ENCODE measurements around the gene BCAS3. TPM values are rescaled to one million over a fixed set of nuclear protein-coding genes. Genes with fewer than 3 reads are reported as not detected.
"Not testable (repeated sequence)": the region's sequence is repeated elsewhere in the genome, so short reads cannot be mapped to it uniquely, and the experiment has no call there.

BCAS3 gene
- total and polyA plus RNA-seq, 10 donors = 3.7 to 56.0 (median 42.3) TPM

- Histone ChIP-seq H3K36me3 (no peaks in the 10 kb centered on the region), H3K4me1 (no peaks in the 10 kb centered on the region), H3K27me3 (replicated peaks in 1 of 7) (peaks cover 0 to 53% (median 16%) of the 10 kb centered on the region in 7 donors), H3K4me3 (no peak overlapping the region), H3K9me3 (no peaks in the 10 kb centered on the region), H3K27ac (no peak overlapping the region)
- TF ChIP-seq POLR2A (IDR thresholded peaks at IDR 0.05) = no peak
- no peak for TF ChIP-seq POLR2AphosphoS5 (IDR thresholded peaks at IDR 0.05)
- TF ChIP-seq CTCF (IDR thresholded peaks at IDR 0.05 in 8 of 11, conservative IDR thresholded peaks at IDR 0.05 in 3 of 11) = no peak
- intact Hi-C loops (cut with DNase I; ENCODE audit: low total_unique reads) = no loop called here
- no peak for DNase-seq
- 82 to 89% (median 86%) methylated on average over 10 of the region's 10 CpGs for WGBS, 5 donors
Measured at GRCh38 chr17:61426482-61427304, 749.0 kb downstream of the BCAS3 start.

- DNase-seq = no peak
- H3K27ac ChIP-seq = no peak overlapping the region
- no peaks in the 10 kb centered on the region for H3K9me3 ChIP-seq
- no peaks in the 10 kb centered on the region for H3K4me1 ChIP-seq
- TF ChIP-seq CTCF (IDR thresholded peaks at IDR 0.05 in 8 of 11, conservative IDR thresholded peaks at IDR 0.05 in 3 of 11) (no peak), POLR2AphosphoS5 (IDR thresholded peaks at IDR 0.05) (no peak), POLR2A (IDR thresholded peaks at IDR 0.05) (no peak)
- no peaks in the 10 kb centered on the region for H3K36me3 ChIP-seq
- H3K4me3 ChIP-seq = no peak overlapping the region
- intact Hi-C loops (cut with DNase I; ENCODE audit: low total_unique reads) = no loop called here
- peaks cover 0 to 44% (median 13%) of the 10 kb centered on the region in 7 donors for H3K27me3 ChIP-seq (replicated peaks in 1 of 7)
Measured at GRCh38 chr17:61427567-61427966, 749.9 kb downstream of the BCAS3 start.

GRCh38 chr17:61429274-61429673 lies 751.6 kb downstream of the BCAS3 start:
- Histone ChIP-seq H3K36me3 (no peaks in the 10 kb centered on the region), H3K4me3 (no peak overlapping the region), H3K27me3 (replicated peaks in 1 of 7) (peaks cover 0 to 27% (median 11%) of the 10 kb centered on the region in 7 donors), H3K4me1 (no peaks in the 10 kb centered on the region), H3K27ac (no peak overlapping the region), H3K9me3 (no peaks in the 10 kb centered on the region)
- DNase-seq = no peak
- 71 to 83% (median 81%) methylated on average over 1 of the region's 1 CpG for WGBS, 5 donors
- intact Hi-C loops (cut with DNase I; ENCODE audit: low total_unique reads) = no loop called here
- no peak for TF ChIP-seq CTCF (IDR thresholded peaks at IDR 0.05 in 8 of 11, conservative IDR thresholded peaks at IDR 0.05 in 3 of 11)
- TF ChIP-seq POLR2AphosphoS5 (IDR thresholded peaks at IDR 0.05) = no peak
- no peak for TF ChIP-seq POLR2A (IDR thresholded peaks at IDR 0.05)

- H3K9me3 ChIP-seq; H3K27ac ChIP-seq; H3K4me1 ChIP-seq; DNase-seq; intact Hi-C loops (cut with DNase I; ENCODE audit: low total_unique reads); H3K36me3 ChIP-seq; H3K4me3 ChIP-seq: not testable (repeated sequence)
- 84 to 95% (median 92%) methylated on average over 6 of the region's 6 CpGs for WGBS, 5 donors
- H3K27me3 ChIP-seq (replicated peaks in 1 of 7) = peaks cover 0 to 22% (median 9%) of the 10 kb centered on the region in 7 donors
Measured at GRCh38 chr17:61429831-61430230, 752.2 kb downstream of the BCAS3 start.

Data from spleen (tissue), 11 donors.